Osteoblast (primary cell): Measurements from ENCODE around the gene SLC16A10. TPM values are rescaled to one million over a fixed set of nuclear protein-coding genes. Genes with fewer than 3 reads are reported as not detected.

ENCODE experiments used
- DNase-seq: peaks from one replicate; pipeline ENCODE4 v3.0.0; 2011; ENCODE audit warnings: low spot score, mixed read lengths; ENCODE audit not compliant: insufficient read length; ENCODE audit errors: missing footprints
- H2AFZ ChIP-seq: 2 replicates; pipeline ENCODE4 v1.6.0; 2011; ENCODE audit warnings: mild to moderate bottlenecking, low read length
- H3K27ac ChIP-seq: 2 replicates; pipeline ENCODE4 v1.5.1; 2011; ENCODE audit warnings: mild to moderate bottlenecking, low read depth, low read length, moderate library complexity
- H3K27me3 ChIP-seq: 2 replicates; pipeline ENCODE4 v1.6.0; 2012; ENCODE audit warnings: mild to moderate bottlenecking, control low read depth, inconsistent platforms, low read length, moderate library complexity; ENCODE audit not compliant: insufficient read depth
- H3K36me3 ChIP-seq: 2 replicates; pipeline ENCODE4 v1.5.1; 2011; ENCODE audit warnings: mild to moderate bottlenecking, low read length, control low read depth, moderate library complexity; ENCODE audit not compliant: insufficient read depth
- H3K4me1 ChIP-seq: 2 replicates; pipeline ENCODE4 v1.5.1; 2011; ENCODE audit warnings: mild to moderate bottlenecking, low read length, control low read depth, moderate library complexity; ENCODE audit not compliant: insufficient read depth
- H3K4me2 ChIP-seq: 2 replicates; pipeline ENCODE4 v1.6.0; 2011; ENCODE audit warnings: mild to moderate bottlenecking, low read length; ENCODE audit not compliant: insufficient read depth
- H3K4me3 ChIP-seq: fragments of 200-600 bp; sonication (generic); 3 replicates; pipeline ENCODE4 v1.5.1; 2012; ENCODE audit warnings: mild to moderate bottlenecking, low read length, inconsistent platforms; ENCODE audit not compliant: insufficient read depth
- H3K79me2 ChIP-seq: 2 replicates; pipeline ENCODE4 v1.6.0; 2012; ENCODE audit warnings: mild to moderate bottlenecking, low read length, control low read depth, inconsistent platforms; ENCODE audit not compliant: insufficient read depth
- H3K9me3 ChIP-seq: 2 replicates; pipeline ENCODE4 v1.5.1; 2011; ENCODE audit warnings: low read depth, low read length, control low read depth
- H4K20me1 ChIP-seq: 2 replicates; pipeline ENCODE4 v1.6.0; 2012; ENCODE audit warnings: mild to moderate bottlenecking, low read length, control low read depth; ENCODE audit not compliant: insufficient read depth
- CTCF ChIP-seq: IDR thresholded peaks from 2 replicates; pipeline ENCODE4 v1.5.1; 2011; ENCODE audit warnings: mild to moderate bottlenecking, low read depth, low read length, moderate library complexity; ENCODE audit errors: extremely low read depth
- total RNA-seq: library from RNA; depleted of rRNA; stranded (reverse); fragments of >200 nt; gene quantifications from 2 replicates; pipeline ENCODE4 v1.2.3, GENCODE V29; 2012

Gene SLC16A10
- total RNA-seq, 1 donor, result under 0.01 TPM

GRCh38 chr6:111205502-111205901 is 118.2 kb downstream of the SLC16A10 start:
- no peaks in the 10 kb centered on the region for H3K79me2 ChIP-seq
- H4K20me1 ChIP-seq, result no peaks in the 10 kb centered on the region
- no peak overlapping the region for H2AFZ ChIP-seq
- H3K27me3 ChIP-seq, result no peaks in the 10 kb centered on the region
- TF ChIP-seq CTCF, result no peak
- H3K36me3 ChIP-seq, result no peaks in the 10 kb centered on the region
- no peak overlapping the region for H3K27ac ChIP-seq
- DNase-seq, result no peak
- H3K4me3 ChIP-seq, result no peak overlapping the region
- H3K9me3 ChIP-seq, result no peaks in the 10 kb centered on the region
- no peaks in the 10 kb centered on the region for H3K4me1 ChIP-seq
- H3K4me2 ChIP-seq, result no peak overlapping the region

GRCh38 chr6:111207141-111207858 is 120.0 kb downstream of the SLC16A10 start:
- Histone ChIP-seq H3K27ac (no peak overlapping the region), H4K20me1 (no peaks in the 10 kb centered on the region), H3K36me3 (no peaks in the 10 kb centered on the region), H3K79me2 (no peaks in the 10 kb centered on the region), H3K4me3 (no peak overlapping the region), H3K27me3 (no peaks in the 10 kb centered on the region), H2AFZ (no peak overlapping the region), H3K4me1 (no peaks in the 10 kb centered on the region), H3K4me2 (no peak overlapping the region), H3K9me3 (no peaks in the 10 kb centered on the region)
- peak; percentile 9 for DNase-seq
- TF ChIP-seq CTCF, result no peak

- no peak overlapping the region for H3K4me2 ChIP-seq
- no peaks in the 10 kb centered on the region for H3K27me3 ChIP-seq
- no peak for DNase-seq
- no peaks in the 10 kb centered on the region for H3K79me2 ChIP-seq
- H3K4me1 ChIP-seq, result no peaks in the 10 kb centered on the region
- H3K4me3 ChIP-seq, result no peak overlapping the region
- H3K27ac ChIP-seq, result no peak overlapping the region
- no peaks in the 10 kb centered on the region for H3K9me3 ChIP-seq
- no peak for TF ChIP-seq CTCF
- H2AFZ ChIP-seq, result no peak overlapping the region
- no peaks in the 10 kb centered on the region for H4K20me1 ChIP-seq
- no peaks in the 10 kb centered on the region for H3K36me3 ChIP-seq
These were observed 121.6 kb downstream of the SLC16A10 start for GRCh38 chr6:111208933-111209332.

GRCh38 chr6:111210194-111210728 is 123.0 kb downstream of the SLC16A10 start:
- no peaks in the 10 kb centered on the region for H3K4me1 ChIP-seq
- H3K27me3 ChIP-seq, result no peaks in the 10 kb centered on the region
- H3K9me3 ChIP-seq, result no peaks in the 10 kb centered on the region
- no peaks in the 10 kb centered on the region for H3K79me2 ChIP-seq
- no peaks in the 10 kb centered on the region for H3K36me3 ChIP-seq
- H4K20me1 ChIP-seq, result no peaks in the 10 kb centered on the region
- no peak overlapping the region for H3K4me2 ChIP-seq
- no peak overlapping the region for H3K4me3 ChIP-seq
- DNase-seq, result peak; percentile 81
- H3K27ac ChIP-seq, result no peak overlapping the region
- peak; percentile 75 for TF ChIP-seq CTCF
- H2AFZ ChIP-seq, result no peak overlapping the region
